GM19438 (cell line): ENCODE results near the gene PPP1R12C.

ENCODE experiments used
- ATAC-seq: cut with Tn5 transposase; IDR thresholded peaks from one replicate; pipeline ENCODE4 v1.9.1; 2021; ENCODE audit warnings: low read depth; ENCODE audit not compliant: unreplicated experiment

The PPP1R12C gene

DNA sequence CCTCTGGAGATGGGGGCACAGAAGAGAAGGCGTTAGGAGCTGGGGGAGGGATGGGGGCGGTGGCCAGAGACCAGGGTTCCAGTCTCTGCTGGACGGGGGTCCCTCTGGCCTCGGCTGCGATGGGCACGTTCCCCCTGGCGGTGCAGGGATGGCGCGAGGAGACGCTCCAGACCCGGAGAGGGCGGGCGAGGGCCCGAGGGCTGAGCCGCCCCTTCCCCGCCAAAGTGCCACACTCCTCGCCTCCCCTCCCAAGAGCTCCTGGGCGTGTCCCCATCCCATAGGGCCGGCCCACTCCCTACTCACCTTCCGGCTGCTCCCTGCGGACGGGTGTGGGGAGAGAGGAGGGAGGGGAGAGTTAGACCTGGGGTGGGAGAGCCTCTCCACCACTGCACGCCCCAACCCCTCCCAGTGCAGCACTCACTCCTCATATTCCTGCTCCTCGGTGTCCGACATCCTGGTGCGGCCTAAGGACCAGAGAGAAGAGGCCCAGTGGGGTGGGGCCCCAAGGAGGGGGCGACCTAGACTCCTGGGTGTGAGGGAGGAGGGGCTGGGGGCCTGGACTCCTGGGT lies 29.4 kb upstream of the PPP1R12C start:
- no peak for ATAC-seq

DNA sequence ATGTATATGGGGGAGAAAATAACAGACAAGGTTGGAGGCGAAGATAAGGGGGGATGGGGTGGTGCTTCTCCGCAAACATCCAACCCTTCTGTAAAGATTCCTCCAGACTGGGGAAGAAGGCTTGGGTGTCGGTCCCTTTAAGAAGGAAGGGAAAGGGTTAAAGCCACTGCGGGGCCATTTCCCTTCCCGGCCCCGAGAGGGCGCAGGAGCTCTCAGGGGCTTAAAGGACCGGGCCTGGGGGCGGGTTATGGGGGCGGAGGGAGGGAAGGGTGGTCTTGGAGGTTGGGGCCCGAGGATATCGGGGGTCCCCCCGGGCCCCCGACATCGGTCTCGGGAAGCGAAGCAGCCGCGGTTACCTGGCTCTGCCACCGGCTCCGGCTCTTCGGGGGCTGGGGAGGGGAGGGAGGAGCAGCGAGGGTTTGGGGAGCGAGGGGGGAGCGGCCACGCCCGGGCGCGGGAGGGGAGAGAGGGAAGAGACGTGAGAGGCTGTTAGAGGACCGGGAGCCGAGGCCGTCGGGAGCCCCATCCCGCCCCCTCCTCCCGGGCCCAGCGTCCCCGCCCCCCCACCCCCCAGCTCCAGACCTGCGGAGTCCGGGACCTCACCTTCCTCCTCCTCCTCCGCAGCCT lies 28.8 kb upstream of the PPP1R12C start:
- ATAC-seq = no peak

DNA sequence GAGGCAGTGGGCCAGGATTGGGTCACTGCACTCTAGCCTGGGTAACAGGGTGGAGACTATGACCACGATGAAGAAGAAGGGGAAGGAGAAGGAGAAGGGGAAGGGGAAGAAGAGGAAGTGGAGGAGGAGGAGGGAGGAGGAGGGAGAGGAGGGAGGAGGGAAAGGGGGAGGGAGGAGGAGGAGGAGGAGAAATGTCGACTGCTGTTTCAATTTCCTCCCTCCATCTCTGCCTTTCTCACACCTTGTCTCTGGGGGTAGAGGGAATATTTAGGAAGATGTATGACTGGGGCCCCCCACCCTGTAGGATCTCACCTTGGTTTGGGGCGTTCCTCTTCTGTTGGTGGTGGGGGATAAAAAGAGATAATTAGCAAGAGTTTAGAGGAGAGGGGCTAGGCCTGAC lies 27.8 kb upstream of the PPP1R12C start:
- no peak for ATAC-seq

DNA sequence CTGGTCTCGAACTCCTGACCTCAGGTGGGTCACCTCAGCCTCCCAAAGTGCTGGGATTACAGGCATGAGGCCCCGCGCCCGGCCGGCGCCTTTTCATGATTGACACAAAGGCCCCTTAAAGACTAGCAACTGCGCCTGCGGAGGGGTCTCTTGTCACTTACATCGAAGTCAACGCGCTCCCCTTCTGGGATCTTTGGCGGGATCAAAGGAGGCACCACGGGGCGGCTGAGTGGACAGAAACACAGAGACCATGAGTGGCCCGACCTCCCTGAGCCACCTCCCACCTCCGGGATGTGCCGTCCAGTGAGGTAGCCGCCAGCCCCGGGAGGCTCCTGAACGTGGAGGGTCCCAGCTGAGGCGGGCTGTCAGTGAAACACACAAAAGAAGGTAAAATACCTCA lies 24.3 kb upstream of the PPP1R12C start:
- no peak for ATAC-seq

DNA sequence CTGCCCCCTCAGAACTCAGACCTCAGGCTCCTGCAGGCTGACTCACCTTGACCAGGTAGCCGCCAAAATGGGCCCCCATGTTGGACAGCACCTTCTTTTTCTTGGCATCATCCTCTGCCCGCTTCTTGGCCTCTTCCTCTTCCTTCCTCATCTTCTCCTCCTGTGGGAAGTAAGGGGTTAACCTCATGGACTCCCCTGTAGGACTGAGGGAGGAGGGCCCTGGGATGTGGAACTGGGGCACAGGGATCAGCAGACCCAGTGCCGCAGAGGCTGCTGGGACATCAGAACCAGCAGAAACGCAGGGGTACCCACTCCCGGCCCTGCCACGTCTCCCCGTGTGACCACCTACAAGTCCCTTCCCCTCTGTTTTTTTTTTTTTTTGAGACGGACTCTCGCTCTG lies 20.5 kb upstream of the PPP1R12C start:
- no peak for ATAC-seq

DNA sequence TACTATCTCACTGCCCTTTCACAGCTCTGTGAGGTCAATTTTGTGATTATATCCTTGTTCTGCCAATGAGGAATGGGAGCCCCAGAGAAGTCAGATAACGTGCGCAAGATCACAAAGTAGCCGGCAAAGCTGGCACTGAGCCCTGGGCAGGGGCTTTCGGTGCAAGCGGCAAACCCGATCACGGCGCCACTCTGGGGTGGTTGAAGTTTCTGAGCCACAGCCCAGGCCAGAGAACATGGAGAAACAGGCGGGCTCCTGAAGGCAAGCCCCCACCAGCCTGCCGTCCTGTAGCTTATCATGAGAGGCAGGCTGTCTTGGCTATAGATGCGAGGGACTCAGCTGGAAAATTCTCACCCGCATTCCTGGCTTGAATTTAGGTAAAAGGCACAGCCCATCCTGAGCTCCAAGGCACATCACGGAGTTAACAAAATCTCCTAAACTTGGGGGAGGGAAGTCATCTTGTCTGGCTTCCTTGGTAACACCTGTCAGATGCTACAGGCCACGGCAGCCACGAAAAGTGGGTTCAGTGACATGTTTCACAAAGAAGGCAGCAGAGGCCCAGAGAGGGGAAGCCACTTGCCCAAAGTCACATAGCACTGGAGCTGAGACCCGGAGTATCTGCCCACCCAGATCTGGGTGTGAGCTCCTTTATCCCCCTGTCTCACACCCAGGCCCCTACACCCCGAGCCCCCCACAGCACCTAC lies 19.1 kb upstream of the PPP1R12C start:
- ATAC-seq = no peak

DNA sequence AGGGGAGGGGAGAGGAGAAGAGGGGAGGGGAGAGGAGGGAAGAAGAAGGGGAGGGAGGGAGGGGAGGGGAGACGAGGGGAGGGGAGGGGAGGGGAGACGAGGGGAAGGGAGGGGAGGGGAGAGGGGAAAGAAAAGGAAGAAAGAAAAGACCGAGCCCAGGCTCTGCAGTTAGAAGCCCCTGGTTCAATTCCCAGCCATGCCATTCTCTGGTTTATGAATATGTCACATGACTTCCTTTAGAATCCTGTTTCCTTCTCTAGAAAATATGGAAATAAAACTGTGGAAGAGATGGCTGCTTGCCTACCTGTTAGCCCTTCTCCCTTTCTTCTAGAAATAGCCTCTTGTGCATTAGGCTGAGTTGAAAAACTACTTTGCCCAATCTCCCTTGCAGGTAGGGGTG lies 17.3 kb upstream of the PPP1R12C start:
- no peak for ATAC-seq

DNA sequence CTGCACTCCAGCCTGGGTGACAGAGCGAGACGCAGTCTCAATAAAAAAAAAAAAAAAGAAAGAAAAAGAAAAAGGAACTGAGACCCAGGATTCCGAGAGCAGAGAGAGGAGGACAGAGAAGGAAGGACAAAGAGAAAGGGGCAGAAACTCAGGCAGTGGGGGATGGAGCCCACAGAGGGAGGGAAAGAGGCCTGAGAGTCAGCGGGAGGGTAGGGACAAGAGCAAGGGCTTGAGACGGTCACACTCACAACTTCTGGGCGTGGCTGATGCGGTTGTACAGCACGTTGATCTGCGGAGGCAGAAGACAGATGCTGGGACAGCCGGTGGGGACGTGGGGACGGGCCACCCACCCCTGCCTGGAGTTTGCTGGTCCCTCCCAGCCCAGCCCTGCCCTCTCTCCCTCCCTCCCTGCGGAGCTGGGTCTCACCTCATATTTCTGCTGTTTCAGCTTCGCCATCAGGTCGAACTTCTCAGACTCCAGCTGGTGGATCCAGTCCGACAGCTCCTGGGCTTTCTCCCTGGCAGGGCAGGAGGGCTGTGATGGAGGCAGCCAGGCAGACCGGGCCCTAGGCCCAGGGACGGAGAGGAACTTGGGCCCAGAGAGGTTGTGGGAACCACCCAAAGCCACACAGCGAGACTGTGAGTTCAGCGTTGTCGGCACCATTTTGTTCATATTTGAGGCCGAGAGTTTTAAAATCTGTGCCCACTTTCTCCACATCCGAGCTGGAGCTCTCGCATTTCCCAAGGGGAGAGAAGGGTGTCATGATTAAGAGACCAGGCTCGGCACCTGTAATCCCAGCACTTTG lies 16.4 kb upstream of the PPP1R12C start:
- no peak for ATAC-seq

DNA sequence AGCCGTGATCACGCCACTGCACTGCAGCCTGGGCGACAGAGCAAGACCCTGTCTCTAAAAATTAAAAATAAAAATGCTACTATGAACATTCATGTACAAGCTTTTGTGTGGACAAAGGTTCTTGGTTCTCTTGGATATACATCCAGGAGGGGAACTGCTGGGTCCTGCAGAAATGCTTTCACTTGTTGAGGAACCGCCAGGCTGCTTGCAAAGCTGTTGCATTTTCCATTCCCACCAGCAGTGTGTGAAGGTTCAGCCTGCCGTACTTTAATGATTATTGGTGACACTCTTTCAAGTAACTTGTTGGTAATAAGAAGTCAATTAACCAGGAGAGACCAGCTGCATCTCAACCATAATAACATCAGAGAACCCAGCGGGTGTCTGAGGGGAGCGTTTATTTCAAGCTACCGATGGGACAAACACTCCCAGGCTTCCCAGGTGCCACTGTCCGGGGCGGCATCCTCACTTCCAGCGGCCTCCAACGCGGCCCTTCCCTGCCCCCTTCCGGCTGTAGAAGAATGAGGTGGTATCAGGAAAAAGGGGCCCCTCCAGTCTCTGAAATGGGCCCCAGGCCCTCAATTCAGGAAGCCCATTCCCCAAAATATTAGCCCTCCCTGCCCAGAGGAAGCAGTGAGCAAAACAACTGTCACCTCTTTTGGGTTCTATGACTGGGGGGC lies 15.2 kb upstream of the PPP1R12C start:
- no peak for ATAC-seq

DNA sequence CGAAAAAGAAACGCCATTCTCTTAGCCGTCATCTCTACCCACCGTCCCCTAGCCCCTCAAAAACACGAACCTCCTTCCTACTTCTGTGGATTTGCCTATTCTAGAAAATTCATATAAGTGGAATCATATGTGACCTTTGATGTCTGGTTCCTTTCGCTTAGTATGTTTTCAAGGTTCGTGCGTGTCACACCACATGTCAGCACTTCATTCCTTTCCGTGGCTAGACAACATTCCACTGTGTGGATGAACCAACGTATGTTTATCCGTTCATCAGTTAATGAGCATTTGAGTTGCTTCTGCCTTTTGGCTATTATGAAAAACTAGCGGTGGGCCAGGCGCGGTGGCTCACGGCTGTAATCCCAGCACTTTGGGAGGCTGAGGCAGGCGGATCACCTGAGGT lies 14.0 kb upstream of the PPP1R12C start:
- ATAC-seq = no peak

DNA sequence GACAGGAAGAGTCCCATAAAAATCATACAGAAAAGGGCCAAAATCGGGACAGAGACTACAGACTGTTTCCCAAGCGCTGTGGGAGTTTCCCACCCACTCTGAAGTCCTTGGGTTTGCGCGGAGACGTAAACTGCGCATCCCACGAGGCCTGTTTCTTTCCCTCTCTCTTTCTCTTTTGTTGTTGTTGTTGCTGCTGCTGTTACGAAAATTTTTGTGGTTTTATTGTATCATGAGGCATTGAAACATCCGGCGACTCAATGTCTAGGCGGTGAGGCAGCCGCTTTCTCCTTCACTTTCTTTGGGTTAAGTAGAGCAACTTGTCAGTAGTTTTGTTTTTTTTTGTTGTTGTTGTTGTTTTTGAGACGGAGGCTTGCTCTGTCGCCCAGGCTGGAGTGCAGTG lies 1.6 kb upstream of the PPP1R12C start:
- ATAC-seq = no peak

DNA sequence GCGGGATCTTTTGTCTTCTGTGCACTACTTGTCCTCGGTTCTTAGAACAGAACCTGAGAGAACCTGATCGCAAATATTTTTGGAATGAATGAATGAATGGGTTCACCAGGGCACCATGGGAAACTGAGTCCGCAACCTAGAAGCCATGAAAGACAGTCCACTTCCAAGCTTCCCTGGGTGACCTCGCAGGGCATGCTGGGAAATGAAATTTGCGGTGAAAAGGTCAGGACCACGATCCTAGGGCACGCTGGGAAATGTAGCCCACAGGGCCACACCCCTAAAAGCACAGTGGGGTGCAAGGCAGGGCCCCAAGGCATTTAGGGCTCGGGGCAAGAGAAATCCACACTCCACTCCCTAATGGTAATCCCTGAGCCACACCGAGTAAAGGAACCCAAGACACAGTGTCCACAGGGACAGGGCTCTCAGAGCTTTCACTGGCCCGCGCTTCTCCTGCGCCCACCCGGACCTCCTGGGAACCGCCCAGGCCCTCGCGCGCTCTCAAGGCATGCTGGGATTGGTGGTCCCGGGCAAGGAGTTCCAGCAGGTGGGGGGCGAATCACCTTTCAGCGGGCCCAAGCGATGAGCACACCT lies 1.1 kb upstream of the PPP1R12C start:
- no peak for ATAC-seq

DNA sequence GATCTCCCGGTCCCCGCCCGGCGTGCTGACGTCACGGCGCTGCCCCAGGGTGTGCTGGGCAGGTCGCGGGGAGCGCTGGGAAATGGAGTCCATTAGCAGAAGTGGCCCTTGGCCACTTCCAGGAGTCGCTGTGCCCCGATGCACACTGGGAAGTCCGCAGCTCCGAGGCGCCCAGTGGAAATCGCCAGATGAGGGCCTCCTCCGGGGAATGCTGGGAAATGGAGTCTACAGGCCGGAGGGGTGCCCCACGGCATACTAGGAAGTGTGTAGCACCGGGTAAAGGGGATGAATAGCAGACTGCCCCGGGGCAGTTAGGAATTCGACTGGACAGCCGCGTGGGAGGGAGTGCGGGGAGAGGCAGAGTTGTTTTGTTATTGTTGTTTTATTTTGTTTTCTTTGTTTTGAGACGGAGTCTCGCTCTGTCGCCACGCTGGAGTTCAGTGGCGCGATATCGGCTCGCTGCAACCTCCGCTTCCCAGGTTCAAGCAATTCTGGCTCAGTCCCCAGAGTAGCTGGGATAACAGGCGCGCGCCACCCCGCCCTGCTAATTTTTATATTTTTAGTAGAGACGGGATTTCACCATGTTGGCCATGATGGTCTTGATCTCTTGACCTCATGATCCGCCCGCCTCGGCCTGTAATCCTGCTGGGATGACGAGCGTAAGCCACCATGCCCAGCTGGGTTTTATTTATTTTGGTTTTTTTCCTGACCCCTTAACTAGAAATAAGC lies 390 bp upstream of the PPP1R12C start:
- peak; percentile 76 for ATAC-seq

DNA sequence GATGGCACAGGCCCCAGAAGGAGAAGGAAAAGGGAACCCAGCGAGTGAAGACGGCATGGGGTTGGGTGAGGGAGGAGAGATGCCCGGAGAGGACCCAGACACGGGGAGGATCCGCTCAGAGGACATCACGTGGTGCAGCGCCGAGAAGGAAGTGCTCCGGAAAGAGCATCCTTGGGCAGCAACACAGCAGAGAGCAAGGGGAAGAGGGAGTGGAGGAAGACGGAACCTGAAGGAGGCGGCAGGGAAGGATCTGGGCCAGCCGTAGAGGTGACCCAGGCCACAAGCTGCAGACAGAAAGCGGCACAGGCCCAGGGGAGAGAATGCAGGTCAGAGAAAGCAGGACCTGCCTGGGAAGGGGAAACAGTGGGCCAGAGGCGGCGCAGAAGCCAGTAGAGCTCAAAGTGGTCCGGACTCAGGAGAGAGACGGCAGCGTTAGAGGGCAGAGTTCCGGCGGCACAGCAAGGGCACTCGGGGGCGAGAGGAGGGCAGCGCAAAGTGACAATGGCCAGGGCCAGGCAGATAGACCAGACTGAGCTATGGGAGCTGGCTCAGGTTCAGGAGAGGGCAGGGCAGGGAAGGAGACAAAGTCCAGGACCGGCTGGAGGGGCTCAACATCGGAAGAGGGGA lies 1.1 kb downstream of the PPP1R12C start:
- no peak for ATAC-seq

DNA sequence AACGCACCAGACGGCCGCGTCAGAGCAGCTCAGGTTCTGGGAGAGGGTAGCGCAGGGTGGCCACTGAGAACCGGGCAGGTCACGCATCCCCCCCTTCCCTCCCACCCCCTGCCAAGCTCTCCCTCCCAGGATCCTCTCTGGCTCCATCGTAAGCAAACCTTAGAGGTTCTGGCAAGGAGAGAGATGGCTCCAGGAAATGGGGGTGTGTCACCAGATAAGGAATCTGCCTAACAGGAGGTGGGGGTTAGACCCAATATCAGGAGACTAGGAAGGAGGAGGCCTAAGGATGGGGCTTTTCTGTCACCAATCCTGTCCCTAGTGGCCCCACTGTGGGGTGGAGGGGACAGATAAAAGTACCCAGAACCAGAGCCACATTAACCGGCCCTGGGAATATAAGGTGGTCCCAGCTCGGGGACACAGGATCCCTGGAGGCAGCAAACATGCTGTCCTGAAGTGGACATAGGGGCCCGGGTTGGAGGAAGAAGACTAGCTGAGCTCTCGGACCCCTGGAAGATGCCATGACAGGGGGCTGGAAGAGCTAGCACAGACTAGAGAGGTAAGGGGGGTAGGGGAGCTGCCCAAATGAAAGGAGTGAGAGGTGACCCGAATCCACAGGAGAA lies 1.9 kb downstream of the PPP1R12C start:
- no peak for ATAC-seq

DNA sequence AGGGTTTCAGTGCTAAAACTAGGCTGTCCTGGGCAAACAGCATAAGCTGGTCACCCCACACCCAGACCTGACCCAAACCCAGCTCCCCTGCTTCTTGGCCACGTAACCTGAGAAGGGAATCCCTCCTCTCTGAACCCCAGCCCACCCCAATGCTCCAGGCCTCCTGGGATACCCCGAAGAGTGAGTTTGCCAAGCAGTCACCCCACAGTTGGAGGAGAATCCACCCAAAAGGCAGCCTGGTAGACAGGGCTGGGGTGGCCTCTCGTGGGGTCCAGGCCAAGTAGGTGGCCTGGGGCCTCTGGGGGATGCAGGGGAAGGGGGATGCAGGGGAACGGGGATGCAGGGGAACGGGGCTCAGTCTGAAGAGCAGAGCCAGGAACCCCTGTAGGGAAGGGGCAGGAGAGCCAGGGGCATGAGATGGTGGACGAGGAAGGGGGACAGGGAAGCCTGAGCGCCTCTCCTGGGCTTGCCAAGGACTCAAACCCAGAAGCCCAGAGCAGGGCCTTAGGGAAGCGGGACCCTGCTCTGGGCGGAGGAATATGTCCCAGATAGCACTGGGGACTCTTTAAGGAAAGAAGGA lies 2.8 kb downstream of the PPP1R12C start:
- no peak for ATAC-seq

DNA sequence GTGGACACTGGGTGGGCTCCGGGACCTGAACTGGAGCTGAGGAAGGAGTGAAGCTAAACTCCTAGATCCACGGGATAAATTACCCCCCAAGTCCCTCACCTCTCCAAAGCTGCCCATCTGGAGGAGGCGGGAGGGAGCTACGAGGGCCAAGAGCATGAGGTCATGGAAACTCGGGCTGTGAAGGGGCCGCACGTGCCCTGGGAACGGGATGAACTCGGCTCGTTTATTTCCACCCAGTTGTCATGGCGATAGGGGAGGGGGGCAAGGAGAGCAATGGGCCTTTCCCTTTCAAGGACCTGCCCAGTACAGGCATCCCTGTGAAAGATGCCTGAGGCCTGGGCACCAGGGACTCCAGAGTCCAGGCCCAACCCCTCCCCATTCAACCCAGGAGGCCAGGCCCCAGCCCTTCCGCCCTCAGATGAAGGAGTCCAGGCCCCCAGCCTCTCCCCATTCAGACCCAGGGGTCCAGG lies 3.8 kb downstream of the PPP1R12C start:
- ATAC-seq = no peak

DNA sequence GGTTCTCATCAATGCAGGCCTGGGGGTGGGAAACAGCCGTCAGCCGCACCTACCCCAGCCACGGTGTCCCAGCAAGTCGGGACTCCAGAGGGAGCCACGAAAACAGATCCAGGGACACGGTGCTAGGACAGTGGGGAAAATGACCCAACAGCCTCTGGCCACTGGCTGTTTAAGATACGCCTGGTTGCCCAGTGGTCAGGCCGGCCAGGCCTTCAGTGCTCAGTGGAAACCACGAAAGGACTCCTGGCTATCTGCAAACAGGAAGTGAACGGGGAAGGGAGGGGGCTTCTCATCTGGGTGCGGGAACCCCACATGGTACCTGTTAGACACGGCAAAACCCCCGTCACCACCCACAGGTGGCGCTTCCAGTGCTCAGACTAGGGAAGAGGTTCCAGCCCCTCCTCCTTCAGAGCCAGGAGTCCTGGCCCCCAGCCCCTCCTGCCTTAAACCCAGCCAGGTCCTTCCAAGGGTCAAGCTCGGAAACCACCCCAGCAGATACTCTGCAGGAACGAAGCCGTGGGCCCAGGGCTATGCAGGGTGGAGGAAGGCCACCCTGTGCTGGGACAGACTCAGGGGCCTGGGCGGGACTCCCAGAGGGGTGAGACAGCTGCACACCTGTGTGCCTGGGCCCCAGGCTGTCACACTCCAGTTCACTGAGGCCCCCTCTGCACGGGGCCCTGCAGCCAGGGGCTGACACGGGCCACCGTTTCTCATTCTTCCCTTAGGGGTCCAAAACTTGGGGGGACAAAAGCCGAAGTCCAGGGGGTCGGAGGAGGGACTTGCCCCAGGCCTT lies 4.5 kb downstream of the PPP1R12C start:
- ATAC-seq = no peak
